Effector memory CD8-positive, alpha-beta T cell (primary cell): ENCODE results near the gene RANBP6.
A peak's percentile ranks its signal among the peaks of the same experiment; 100 is the strongest.

Experiments
- ATAC-seq: fragments of 150-1000 bp; cut with Tn5 transposase; replicated peaks from 2 replicates; pipeline ENCODE4 v1.10.0; 2021; ENCODE audit warnings: mild to moderate bottlenecking, moderate library complexity
- DNase-seq, 3 experiments: peaks; one replicate each; pipeline ENCODE4 v3.0.0; 2021
- H3K27ac Mint-ChIP-seq, 2 donors: one replicate each; pipeline ENCODE4 v1.8.0; 2022; ENCODE audit warnings: mild to moderate bottlenecking in 2 of 2, mixed read lengths in 2 of 2, moderate library complexity in 2 of 2
- H3K27me3 Mint-ChIP-seq, 2 donors: one replicate each; pipeline ENCODE4 v1.8.0; 2022; ENCODE audit warnings: mixed read lengths in 2 of 2
- H3K36me3 Mint-ChIP-seq: one replicate; pipeline ENCODE4 v1.8.0; 2022; ENCODE audit warnings: mild to moderate bottlenecking, moderate library complexity, mixed read lengths; ENCODE audit not compliant: insufficient read depth
- H3K4me1 Mint-ChIP-seq, 2 donors: one replicate each; pipeline ENCODE4 v1.8.0; 2022; ENCODE audit warnings: low read depth in 2 of 2, mixed read lengths in 2 of 2
- H3K4me3 Mint-ChIP-seq, 2 donors: one replicate each; pipeline ENCODE4 v1.8.0; 2022; ENCODE audit warnings: mild to moderate bottlenecking in 2 of 2, mixed read lengths in 2 of 2, moderate library complexity in 2 of 2
- H3K9me3 Mint-ChIP-seq, 2 donors: one replicate each; pipeline ENCODE4 v1.8.0; 2022; ENCODE audit warnings: mixed read lengths in 2 of 2

The RANBP6 gene

GRCh38 chr9:5988265-5988664 lies 27.2 kb downstream of the RANBP6 start:
- ATAC-seq (no peak), DNase-seq (no peak)
- no peaks in the 10 kb centered on the region for H3K9me3 Mint-ChIP-seq
- peaks cover 10 to 35% of the 10 kb centered on the region in 2 donors for H3K4me1 Mint-ChIP-seq
- H3K36me3 Mint-ChIP-seq: peaks cover 30% of the 10 kb centered on the region
- no peak overlapping the region for H3K27ac Mint-ChIP-seq
- no peak overlapping the region for H3K4me3 Mint-ChIP-seq
- H3K27me3 Mint-ChIP-seq: no peaks in the 10 kb centered on the region

- H3K27me3 Mint-ChIP-seq: no peaks in the 10 kb centered on the region
- ATAC-seq (no peak), DNase-seq (no peak)
- H3K27ac Mint-ChIP-seq: peak overlapping the region in 1 of 2 donors; percentile 9
- H3K4me1 Mint-ChIP-seq: peaks cover 7 to 25% of the 10 kb centered on the region in 2 donors
- no peak overlapping the region for H3K4me3 Mint-ChIP-seq
- peaks cover 33% of the 10 kb centered on the region for H3K36me3 Mint-ChIP-seq
- H3K9me3 Mint-ChIP-seq: no peaks in the 10 kb centered on the region
Measured at GRCh38 chr9:5983042-5983441, 32.4 kb downstream of the RANBP6 start.

DNA sequence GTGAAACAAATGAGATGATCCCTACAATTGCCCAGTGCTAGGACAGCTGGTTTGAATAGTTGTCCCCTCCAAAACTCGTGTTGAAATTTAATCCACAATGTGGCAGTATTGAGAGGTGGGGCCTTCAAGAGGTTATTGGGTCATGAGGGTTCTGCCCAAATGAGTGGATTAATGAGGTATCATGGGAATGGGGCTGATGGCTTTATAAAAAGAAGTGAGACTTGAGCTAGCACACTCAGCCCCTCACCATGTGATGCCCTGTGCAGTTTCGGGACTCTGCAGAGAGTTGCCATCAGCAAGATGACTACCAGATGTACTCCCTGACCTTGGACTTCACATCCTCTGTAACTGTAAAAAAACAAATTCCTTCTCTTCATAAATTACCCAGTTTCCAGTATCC lies 33.1 kb downstream of the RANBP6 start:
- Mint-ChIP-seq H3K4me3 (no peak overlapping the region), H3K36me3 (peaks cover 31% of the 10 kb centered on the region), H3K27me3 (no peaks in the 10 kb centered on the region), H3K27ac (no peak overlapping the region), H3K9me3 (no peaks in the 10 kb centered on the region), H3K4me1 (peaks cover 7 to 25% of the 10 kb centered on the region in 2 donors)
- ATAC-seq (no peak), DNase-seq (no peak)

DNA sequence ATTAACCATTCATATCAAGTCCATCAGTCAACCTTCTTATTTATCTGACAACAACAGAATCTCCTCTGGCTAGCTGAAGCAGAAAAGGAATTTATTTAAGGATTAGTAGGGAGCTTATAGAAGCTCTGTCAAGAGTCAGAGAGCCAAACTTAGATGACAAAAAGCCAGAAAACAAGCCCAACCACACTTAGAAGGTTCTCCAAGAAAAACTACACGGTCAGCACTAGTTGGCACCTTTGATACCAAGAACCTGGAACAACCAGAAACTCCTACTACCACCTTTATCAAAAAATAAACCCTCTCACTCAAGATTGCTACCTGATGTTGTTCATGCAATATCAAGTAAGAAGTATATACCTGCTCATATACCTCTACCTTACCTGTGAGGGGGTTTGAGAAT lies 36.9 kb downstream of the RANBP6 start:
- no peak for DNase-seq
- Mint-ChIP-seq H3K9me3 (no peaks in the 10 kb centered on the region), H3K27me3 (no peaks in the 10 kb centered on the region), H3K36me3 (peaks cover 26% of the 10 kb centered on the region), H3K27ac (no peak overlapping the region), H3K4me1 (peaks cover 15 to 29% of the 10 kb centered on the region in 2 donors), H3K4me3 (no peak overlapping the region)
- ATAC-seq: no peak

DNA sequence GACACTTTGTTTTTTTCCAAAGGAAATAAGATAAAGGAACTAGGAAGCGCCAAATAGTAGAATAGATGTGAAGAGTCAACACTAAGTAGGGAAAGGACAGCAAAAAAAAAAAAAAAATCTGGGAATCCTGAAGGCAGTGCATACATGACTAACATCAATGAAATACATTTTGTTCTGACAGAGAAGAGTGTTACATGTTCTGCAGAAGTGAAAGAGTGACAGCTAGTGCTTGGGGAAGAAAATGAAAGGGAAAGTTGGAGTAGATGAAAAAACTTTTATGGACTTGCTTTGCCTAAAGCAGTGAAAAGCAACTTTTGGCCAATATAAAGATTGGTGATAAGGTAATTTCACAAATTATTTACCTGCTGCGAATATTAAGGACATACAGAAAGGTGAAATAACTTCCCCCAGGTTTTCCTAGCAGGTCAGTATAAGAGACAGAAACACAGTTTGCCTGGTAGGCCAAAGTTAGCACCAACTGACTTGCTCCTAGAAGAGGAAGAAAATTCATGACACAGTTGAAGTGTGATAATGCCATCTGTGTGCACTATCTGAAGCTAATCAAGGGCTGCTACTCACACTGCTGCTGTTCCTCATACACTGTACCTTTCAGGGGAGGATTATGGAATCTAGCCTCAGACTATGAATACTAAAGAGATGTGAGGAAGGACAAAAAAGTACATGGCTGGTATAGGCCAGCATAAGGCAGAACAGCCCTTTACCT lies 38.6 kb downstream of the RANBP6 start:
- ATAC-seq (no peak), DNase-seq (no peak)
- H3K27me3 Mint-ChIP-seq: no peaks in the 10 kb centered on the region
- H3K36me3 Mint-ChIP-seq: peaks cover 27% of the 10 kb centered on the region
- H3K27ac Mint-ChIP-seq: peak overlapping the region; percentile 19 to 57
- H3K4me1 Mint-ChIP-seq: peaks cover 21 to 36% of the 10 kb centered on the region in 2 donors
- H3K4me3 Mint-ChIP-seq: no peak overlapping the region
- H3K9me3 Mint-ChIP-seq: no peaks in the 10 kb centered on the region

DNA sequence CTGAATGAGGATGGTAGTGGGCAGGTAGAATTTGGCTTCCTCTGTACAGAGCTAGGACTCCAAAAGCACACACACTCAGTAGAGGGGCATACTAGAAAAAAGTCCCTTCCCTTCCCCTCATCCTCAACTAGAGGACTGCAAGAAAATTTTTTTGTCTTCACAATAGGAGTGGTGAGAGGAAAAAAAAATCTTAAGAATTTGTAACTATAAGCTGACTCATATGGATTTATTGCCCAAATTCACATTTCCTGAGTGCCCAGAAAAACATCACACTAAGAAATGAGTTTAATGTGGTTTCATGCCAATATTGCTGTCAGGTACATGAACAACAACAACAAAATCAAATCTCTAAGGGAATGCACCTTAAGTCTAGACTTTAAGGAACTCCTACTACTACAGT lies 43.7 kb downstream of the RANBP6 start:
- Mint-ChIP-seq H3K27ac (no peak overlapping the region), H3K9me3 (no peaks in the 10 kb centered on the region), H3K36me3 (peaks cover 40% of the 10 kb centered on the region), H3K4me3 (no peak overlapping the region), H3K4me1 (peaks cover 14 to 23% of the 10 kb centered on the region in 2 donors), H3K27me3 (no peaks in the 10 kb centered on the region)
- no peak for ATAC-seq
- no peak for DNase-seq
